ENCODE measurements around the gene SAFB.
A peak's percentile ranks its signal among the peaks of the same experiment; 100 is the strongest.
"Not testable (repeated sequence)": the region's sequence is repeated elsewhere in the genome, so short reads cannot be mapped to it uniquely, and the experiment has no call there.

The SAFB gene

GRCh38 chr19:5697890-5698634, 75.2 kb downstream of the SAFB start:
- ATAC-seq, result no peak
- Mint-ChIP-seq H3K4me3 (no peak overlapping the region), H3K36me3 (peaks cover 100% of the 10 kb centered on the region), H3K4me1 (peaks cover 32% of the 10 kb centered on the region), H3K27ac (peak overlapping the region; percentile 85), H3K9me3 (no peaks in the 10 kb centered on the region)
- no peak for DNase-seq (ENCODE audit: low spot score in 2 of 2)

DNA sequence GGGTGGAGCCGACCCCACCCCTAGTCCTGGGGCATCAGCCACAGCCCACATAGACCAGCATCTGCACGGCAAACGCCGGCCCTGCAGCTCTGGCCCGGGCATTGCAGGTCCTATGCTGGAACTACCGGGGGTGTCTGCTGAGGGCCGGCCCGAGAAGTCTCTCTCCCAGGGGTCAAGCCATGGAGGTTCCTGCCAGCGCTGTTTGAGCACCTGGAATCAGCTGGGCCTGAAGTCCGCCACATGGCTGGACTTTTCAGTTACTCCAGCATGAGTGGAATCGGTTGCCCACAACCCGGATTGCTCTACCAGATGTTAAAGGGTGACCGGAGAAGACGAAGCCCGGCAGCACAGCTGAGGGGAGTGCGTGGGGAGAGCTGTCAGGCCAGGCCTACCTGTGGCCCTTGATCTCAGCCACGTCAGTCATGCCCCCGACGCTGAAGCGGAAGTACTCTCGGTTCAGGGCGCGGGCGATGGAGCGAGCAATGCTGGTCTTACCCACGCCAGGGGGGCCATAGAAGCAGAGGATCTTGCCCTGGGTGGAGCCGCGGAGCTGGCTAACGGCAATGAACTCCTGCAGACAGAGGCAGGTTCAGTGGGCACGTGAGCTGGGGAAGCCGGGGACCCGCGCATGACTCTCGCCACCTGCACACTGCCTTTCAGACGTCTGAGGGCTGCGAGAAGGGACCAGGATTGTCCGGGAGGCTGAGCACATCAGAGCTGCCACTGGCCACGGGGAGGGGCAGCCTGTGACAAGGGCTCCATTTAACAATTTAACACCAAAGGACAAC, 75.9 kb downstream of the SAFB start:
- Mint-ChIP-seq H3K27ac (peak overlapping the region; percentile 20), H3K4me3 (no peak overlapping the region), H3K36me3 (peaks cover 100% of the 10 kb centered on the region), H3K4me1 (peaks cover 29% of the 10 kb centered on the region), H3K9me3 (no peaks in the 10 kb centered on the region)
- DNase-seq (ENCODE audit: low spot score in 2 of 2) (no peak), ATAC-seq (no peak)

DNA sequence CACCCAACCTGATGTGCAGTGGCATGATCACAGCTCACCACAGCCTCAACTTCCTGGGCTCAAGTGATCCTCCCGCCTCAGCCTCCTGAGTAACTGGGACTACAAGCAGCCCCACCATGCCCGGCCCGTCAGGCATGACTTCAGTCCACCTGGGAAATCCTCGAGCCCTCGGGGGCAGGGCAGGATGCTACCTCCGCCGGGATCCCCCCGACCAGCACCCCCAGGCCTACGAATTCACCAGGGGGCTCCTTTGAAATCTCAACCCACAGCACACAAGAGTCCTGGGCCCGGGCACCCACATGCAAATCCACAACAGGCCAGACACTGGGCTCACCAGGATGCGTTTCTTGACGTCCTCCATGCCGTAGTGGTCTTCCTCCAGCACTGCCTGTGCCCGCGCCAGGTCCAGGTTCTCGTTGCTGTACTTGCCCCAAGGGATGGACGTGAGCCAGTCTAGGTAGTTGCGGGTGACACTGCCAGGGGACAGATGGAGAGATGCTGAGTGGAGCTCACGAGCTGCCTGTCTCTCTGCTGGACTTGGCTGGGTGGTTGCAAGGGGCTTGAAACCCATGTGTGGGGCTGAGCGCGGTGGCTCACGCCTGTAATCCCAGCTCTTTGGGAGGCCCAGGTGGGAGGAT, 77.7 kb downstream of the SAFB start:
- Mint-ChIP-seq H3K36me3 (peaks cover 100% of the 10 kb centered on the region), H3K4me1 (peaks cover 13% of the 10 kb centered on the region), H3K9me3 (no peaks in the 10 kb centered on the region), H3K4me3 (no peak overlapping the region), H3K27ac (peak overlapping the region; percentile 85)
- ATAC-seq (no peak), DNase-seq (ENCODE audit: low spot score in 2 of 2) (no peak)

DNA sequence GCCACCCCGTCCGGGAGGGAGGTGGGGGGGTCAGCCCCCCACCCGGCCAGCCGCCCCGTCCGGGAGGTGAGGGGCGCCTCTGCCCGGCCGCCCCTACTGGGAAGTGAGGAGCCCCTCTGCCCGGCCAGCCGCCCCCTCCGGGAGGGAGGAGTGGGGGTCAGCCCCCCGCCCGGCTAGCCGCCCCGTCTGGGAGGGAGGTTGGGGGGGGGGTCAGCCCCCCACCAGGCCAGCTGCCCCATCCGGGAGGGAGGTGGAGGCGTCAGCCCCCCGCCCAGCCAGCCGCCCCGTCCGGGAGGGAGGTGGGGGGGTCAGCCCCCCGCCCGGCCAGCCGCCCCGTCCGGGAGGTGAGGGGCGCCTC, 79.1 kb downstream of the SAFB start:
- DNase-seq (ENCODE audit: low spot score in 2 of 2); H3K4me3 Mint-ChIP-seq; H3K4me1 Mint-ChIP-seq; ATAC-seq; H3K9me3 Mint-ChIP-seq: not testable (repeated sequence)
- peak overlapping the region; percentile 85 for H3K27ac Mint-ChIP-seq
- H3K36me3 Mint-ChIP-seq, result peaks cover 100% of the 10 kb centered on the region

- H3K9me3 Mint-ChIP-seq, result no peaks in the 10 kb centered on the region
- H3K36me3 Mint-ChIP-seq, result peaks cover 100% of the 10 kb centered on the region
- peaks cover 5% of the 10 kb centered on the region for H3K4me1 Mint-ChIP-seq
- ATAC-seq (no peak), DNase-seq (ENCODE audit: low spot score in 2 of 2) (no peak)
- H3K27ac Mint-ChIP-seq, result peak overlapping the region; percentile 90
- no peak overlapping the region for H3K4me3 Mint-ChIP-seq
Measured at GRCh38 chr19:5703819-5704818, 81.2 kb downstream of the SAFB start.

- H3K4me3 Mint-ChIP-seq, result no peak overlapping the region
- H3K36me3 Mint-ChIP-seq, result peaks cover 100% of the 10 kb centered on the region
- H3K4me1 Mint-ChIP-seq, result peaks cover 5% of the 10 kb centered on the region
- no peaks in the 10 kb centered on the region for H3K9me3 Mint-ChIP-seq
- no peak overlapping the region for H3K27ac Mint-ChIP-seq
- DNase-seq (ENCODE audit: low spot score in 2 of 2) (no peak), ATAC-seq (no peak)
Measured at GRCh38 chr19:5705552-5705951, 82.7 kb downstream of the SAFB start.

- no peak overlapping the region for H3K4me3 Mint-ChIP-seq
- DNase-seq (ENCODE audit: low spot score in 2 of 2), result no peak
- peak overlapping the region; percentile 61 for H3K27ac Mint-ChIP-seq
- no peaks in the 10 kb centered on the region for H3K9me3 Mint-ChIP-seq
- peaks cover 100% of the 10 kb centered on the region for H3K36me3 Mint-ChIP-seq
- ATAC-seq, result no peak
- H3K4me1 Mint-ChIP-seq, result peaks cover 5% of the 10 kb centered on the region
Measured at GRCh38 chr19:5706876-5707573, 84.1 kb downstream of the SAFB start.

- Mint-ChIP-seq H3K4me1 (peaks cover 5% of the 10 kb centered on the region), H3K9me3 (no peaks in the 10 kb centered on the region), H3K27ac (peak overlapping the region; percentile 61), H3K36me3 (peaks cover 100% of the 10 kb centered on the region), H3K4me3 (no peak overlapping the region)
- ATAC-seq (peak; percentile 23), DNase-seq (ENCODE audit: low spot score in 2 of 2) (no peak)
Measured at GRCh38 chr19:5707576-5708575, 85.0 kb downstream of the SAFB start.

- Mint-ChIP-seq H3K4me1 (no peaks in the 10 kb centered on the region), H3K36me3 (peaks cover 100% of the 10 kb centered on the region), H3K27ac (no peak overlapping the region), H3K4me3 (no peak overlapping the region), H3K9me3 (no peaks in the 10 kb centered on the region)
- ATAC-seq (no peak), DNase-seq (ENCODE audit: low spot score in 2 of 2) (no peak)
Measured at GRCh38 chr19:5711025-5711424, 88.1 kb downstream of the SAFB start.

- Mint-ChIP-seq H3K9me3 (no peaks in the 10 kb centered on the region), H3K36me3 (peaks cover 100% of the 10 kb centered on the region), H3K4me1 (peaks cover under 1% of the 10 kb centered on the region), H3K4me3 (no peak overlapping the region), H3K27ac (no peak overlapping the region)
- ATAC-seq (no peak), DNase-seq (ENCODE audit: low spot score in 2 of 2) (no peak)
Measured at GRCh38 chr19:5711713-5712161, 88.9 kb downstream of the SAFB start.

- Mint-ChIP-seq H3K4me3 (no peak overlapping the region), H3K9me3 (no peaks in the 10 kb centered on the region), H3K36me3 (peaks cover 100% of the 10 kb centered on the region), H3K4me1 (peaks cover 13% of the 10 kb centered on the region), H3K27ac (no peak overlapping the region)
- DNase-seq (ENCODE audit: low spot score in 2 of 2) (no peak), ATAC-seq (no peak)
Measured at GRCh38 chr19:5713228-5713627, 90.3 kb downstream of the SAFB start.

GRCh38 chr19:5714816-5715215, 91.9 kb downstream of the SAFB start:
- H3K36me3 Mint-ChIP-seq, result peaks cover 100% of the 10 kb centered on the region
- H3K4me3 Mint-ChIP-seq, result no peak overlapping the region
- ATAC-seq, result no peak

GRCh38 chr19:5717215-5717935, 94.5 kb downstream of the SAFB start:
- ATAC-seq (no peak), DNase-seq (ENCODE audit: low spot score in 2 of 2) (no peak)
- Mint-ChIP-seq H3K9me3 (no peaks in the 10 kb centered on the region), H3K4me1 (peaks cover 13% of the 10 kb centered on the region), H3K4me3 (peak overlapping the region; percentile 90), H3K27ac (peak overlapping the region; percentile 98), H3K36me3 (peaks cover 91% of the 10 kb centered on the region)

More at GRCh38 chr19:5714816-5715215, 91.9 kb downstream of the SAFB start:
- Mint-ChIP-seq H3K4me1 (peaks cover 13% of the 10 kb centered on the region), H3K27ac (no peak overlapping the region), H3K9me3 (no peaks in the 10 kb centered on the region)
- no peak for DNase-seq (ENCODE audit: low spot score in 2 of 2)

All from stimulated activated effector memory CD8-positive, alpha-beta T cell treated with anti-CD3 and anti-CD28 coated beads, Interleukin-12 subunit alpha, Interleukin-12 subunit beta, amount 100 ng/mL, for 72 hours (primary cell).